ENCODE measurements around the gene CALB2. TPM values are rescaled to one million over a fixed set of nuclear protein-coding genes. Genes with fewer than 3 reads are reported as not detected.

Gene CALB2
- total and polyA plus RNA-seq, 2 of the 8 experiments (the other 6 are each of a cell fraction or from before 2014, with no cell fraction given) = 1.9 to 2.6 TPM

DNA sequence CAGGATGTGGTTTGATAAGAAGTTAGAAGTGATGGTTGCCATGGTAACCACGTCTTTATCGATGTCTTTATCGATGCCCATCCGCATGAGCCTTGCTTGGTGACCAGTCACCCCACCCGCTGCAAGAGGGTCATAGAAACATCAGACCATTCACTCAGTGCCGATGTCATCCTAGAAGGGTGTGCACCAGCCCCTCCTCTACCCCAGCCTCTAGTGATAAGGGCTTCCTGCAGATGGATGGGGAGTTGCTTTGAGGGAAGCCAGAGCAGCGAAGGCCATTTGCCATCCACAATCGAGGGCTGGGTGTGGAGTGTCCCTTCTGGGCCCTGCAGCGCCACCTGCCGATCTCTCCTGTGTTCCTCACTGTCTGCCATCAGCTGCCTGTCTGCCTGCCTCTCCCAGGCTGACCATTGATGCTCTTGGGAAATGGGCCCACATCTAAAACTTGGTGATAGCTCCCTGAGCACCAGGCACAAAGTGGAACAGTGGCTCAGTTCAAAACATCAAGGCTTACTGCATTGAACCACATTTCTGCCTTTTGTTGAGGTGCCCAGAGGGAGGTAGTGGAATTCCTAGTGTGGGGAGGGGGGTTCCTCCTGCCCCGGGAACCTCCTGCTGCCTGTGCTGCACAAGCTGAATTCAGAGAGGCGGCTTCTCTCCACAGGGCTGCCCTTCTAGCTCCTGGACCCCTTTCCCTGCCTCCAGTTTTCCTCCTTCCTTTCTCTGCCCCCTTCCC, 8.9 kb downstream of the CALB2 start (continued):
- TF ChIP-seq, protein P1, sequence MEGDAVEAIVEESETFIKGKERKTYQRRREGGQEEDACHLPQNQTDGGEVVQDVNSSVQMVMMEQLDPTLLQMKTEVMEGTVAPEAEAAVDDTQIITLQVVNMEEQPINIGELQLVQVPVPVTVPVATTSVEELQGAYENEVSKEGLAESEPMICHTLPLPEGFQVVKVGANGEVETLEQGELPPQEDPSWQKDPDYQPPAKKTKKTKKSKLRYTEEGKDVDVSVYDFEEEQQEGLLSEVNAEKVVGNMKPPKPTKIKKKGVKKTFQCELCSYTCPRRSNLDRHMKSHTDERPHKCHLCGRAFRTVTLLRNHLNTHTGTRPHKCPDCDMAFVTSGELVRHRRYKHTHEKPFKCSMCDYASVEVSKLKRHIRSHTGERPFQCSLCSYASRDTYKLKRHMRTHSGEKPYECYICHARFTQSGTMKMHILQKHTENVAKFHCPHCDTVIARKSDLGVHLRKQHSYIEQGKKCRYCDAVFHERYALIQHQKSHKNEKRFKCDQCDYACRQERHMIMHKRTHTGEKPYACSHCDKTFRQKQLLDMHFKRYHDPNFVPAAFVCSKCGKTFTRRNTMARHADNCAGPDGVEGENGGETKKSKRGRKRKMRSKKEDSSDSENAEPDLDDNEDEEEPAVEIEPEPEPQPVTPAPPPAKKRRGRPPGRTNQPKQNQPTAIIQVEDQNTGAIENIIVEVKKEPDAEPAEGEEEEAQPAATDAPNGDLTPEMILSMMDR (IDR thresholded peaks at IDR 0.05; ENCODE audit: control extremely low read depth in 1 of 3, insufficient read depth in 1 of 3, low read depth in 1 of 3, low read length in 3 of 3) = peak; percentile 79 to 96 (median 95)

Data from H1 (cell line).